ENCODE results near the gene DENND2C.

Gene DENND2C

DNA sequence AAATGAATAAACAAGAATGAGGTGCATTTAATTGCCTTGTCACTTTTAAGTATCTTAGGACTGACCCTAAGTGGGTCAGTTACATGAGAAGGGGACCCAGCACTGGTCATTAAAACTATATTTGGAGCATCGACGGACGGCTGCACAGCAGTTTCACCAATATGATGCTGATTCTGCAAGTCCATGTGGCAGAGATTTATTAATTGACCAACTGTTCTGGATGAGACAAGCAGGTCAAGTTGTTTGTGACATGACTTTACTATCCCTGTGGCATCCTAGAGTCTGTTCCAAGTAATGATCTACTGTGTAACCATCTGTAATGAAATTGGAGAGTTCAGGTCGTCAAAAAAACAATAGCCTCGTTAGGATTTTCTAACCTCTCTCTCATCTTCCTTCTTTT, 16.0 kb upstream of the DENND2C start:
- no peak for DNase-seq (ENCODE audit: low read depth in 3 of 3, low spot score in 1 of 3)

DNA sequence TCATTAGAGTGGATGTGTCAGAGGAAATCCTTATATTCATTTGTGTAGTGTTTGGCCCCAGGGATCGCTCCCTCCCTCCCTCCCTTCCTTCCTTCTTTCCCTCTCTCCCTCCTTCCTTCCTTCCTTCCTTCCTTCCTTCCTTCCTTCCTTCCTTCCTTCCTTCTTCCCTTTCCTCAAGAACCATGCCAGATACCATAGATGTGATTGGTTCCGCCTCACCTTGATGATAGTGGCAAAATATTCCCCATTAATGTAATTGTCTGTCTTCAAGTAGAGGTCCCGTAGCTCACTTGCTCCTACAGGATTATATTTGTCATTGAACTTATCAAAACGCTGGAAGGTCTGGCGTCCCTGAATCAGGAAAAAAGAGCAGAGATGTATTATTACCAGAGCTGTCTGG, 7.8 kb upstream of the DENND2C start:
- no peak for DNase-seq (ENCODE audit: low read depth in 3 of 3, low spot score in 1 of 3)

DNA sequence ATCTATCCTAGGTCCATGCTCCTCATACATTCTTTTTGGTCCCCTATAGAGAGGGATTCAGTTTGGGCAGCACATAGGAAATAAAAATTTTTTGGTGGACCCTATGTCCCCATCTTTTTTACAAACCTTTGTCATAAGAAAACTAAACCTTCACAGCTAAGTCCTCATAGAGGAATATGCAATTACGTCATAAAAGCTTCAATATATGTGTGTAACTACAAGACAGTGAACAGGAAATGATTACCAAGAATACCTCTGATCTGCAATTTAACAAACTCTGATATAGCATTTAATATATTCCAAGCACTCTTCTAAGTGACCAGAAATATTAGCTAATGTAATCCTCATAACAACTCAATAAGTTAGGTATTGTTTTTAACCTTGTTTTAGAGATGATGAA, 6.3 kb upstream of the DENND2C start:
- DNase-seq (ENCODE audit: low read depth in 3 of 3, low spot score in 1 of 3) = no peak

DNA sequence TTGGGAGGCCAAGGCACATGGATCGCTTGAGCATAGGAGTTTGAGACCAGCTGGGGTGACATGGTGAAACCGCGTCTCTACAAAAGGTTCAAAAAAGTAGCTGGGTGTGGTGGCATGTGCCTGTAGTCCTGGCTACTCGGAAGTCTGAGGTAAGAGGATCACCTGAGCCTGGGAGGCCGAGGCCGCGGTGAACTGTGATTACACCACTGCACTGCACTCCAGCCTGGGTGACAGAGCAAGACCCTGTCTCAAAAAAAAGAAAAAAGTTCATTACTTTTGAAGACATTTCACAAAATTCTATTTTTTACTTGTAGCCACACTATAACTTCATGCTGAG, 2.1 kb upstream of the DENND2C start:
- no peak for DNase-seq (ENCODE audit: low read depth in 3 of 3, low spot score in 1 of 3)

GRCh38 chr1:114671011-114671938, 1.4 kb upstream of the DENND2C start:
- DNase-seq (ENCODE audit: low read depth in 3 of 3, low spot score in 1 of 3) = no peak

GRCh38 chr1:114670083-114671010, 498 bp upstream of the DENND2C start:
- peak; percentile 5 to 68 (median 56) for DNase-seq (ENCODE audit: low read depth in 3 of 3, low spot score in 1 of 3)

DNA sequence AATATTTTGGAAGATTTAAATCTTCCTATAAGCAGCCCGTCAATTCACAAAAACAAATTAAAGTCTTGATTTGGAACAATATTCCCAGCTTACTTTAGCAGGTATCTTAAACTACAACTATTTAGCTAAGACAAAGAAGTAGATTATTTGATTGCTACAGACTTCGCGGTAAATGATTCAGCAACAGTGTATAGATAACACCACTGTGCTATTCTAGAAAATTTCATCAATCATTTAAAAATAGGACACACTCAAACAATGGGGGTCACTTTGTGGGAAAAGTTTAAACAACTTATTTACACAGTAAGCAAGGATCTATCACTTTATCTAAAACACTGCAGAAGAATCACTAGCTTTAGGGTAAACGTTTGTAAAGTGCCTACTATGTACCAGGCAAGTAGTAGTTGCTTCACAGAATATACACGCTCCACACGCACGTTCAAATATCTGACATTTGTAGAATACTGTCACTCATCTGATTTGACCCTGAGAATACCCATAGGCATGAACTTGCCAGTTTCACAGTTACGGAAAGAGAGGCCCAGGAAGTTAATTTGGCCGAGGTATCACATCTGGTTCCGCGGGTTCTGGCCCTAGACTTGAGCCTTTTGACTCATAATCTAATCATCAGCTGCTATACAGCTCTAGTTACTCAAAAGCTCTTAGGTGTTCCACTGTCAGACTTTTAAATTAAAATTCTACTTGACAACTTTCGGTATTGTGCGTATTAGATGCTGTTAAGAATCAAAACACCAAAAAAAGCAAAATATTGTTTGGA, 876 bp downstream of the DENND2C start:
- DNase-seq (ENCODE audit: low read depth in 3 of 3, low spot score in 1 of 3) = no peak

DNA sequence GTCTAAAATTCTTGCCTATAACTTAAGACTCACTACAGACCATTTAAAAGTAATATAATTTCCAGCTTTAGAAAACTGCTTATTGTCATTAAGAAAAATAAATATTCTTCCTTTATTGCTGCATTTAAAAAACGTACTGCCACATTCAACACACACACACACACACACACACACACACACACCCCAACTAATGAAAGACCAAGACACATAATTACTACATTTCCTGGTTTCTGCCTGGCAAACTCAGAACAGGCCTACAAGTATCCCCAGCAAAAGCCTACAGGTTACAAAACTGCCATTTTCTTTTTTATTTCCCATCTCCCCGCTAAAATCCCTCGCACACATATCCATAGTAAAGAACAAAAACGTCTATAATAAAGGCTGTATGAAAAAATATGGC, 1.5 kb downstream of the DENND2C start:
- DNase-seq (ENCODE audit: low read depth in 3 of 3, low spot score in 1 of 3) = no peak

GRCh38 chr1:114666954-114667353, 2.9 kb downstream of the DENND2C start:
- no peak for DNase-seq (ENCODE audit: low read depth in 3 of 3, low spot score in 1 of 3)

GRCh38 chr1:114660238-114660637, 9.6 kb downstream of the DENND2C start:
- no peak for DNase-seq (ENCODE audit: low read depth in 3 of 3, low spot score in 1 of 3)

DNA sequence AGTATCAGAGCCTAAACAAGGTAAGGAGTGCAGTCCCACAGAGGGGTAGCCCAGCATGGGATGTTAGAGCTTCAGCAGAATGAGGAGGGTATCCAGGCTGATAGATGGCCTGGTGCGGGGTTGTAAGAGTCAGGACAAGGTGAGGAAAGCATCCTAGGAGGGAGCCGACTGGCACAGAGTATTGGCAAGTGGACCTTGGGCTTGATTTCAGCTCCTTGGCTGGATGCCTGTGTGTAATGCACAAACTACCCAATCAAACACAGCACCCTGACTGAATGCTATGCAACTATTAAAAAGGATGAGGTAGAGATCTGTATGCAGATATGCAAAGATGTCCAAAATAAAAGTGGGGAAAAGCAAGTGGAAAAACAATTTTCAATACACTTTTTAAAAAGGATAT, 18.0 kb downstream of the DENND2C start:
- DNase-seq (ENCODE audit: low read depth in 3 of 3, low spot score in 1 of 3) = no peak

DNA sequence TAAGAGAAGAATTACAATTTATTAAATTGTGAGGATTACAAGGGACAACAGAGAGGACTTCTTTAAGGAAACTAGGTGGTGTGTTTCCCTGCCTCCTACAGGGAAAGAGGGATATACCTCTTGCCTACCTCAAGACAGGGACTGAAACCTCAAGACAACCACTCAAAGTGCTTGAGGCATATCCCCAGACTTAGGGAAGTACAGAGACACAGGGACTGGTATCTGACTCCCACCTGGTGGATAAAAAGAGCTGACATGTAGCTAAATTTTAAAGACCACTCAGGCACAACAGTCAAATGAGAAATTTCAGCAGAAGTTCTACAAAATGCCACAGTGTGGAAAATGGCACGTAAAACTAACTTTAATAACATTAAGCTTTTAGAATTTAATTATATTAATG, 21.3 kb downstream of the DENND2C start:
- no peak for DNase-seq (ENCODE audit: low read depth in 3 of 3, low spot score in 1 of 3)

- no peak for DNase-seq (ENCODE audit: low read depth in 3 of 3, low spot score in 1 of 3)
These were observed 28.5 kb downstream of the DENND2C start for GRCh38 chr1:114641377-114641776.

GRCh38 chr1:114638910-114639309, 30.9 kb downstream of the DENND2C start:
- no peak for DNase-seq (ENCODE audit: low read depth in 3 of 3, low spot score in 1 of 3)

GRCh38 chr1:114632427-114632826, 37.4 kb downstream of the DENND2C start:
- DNase-seq (ENCODE audit: low read depth in 3 of 3, low spot score in 1 of 3) = no peak

DNA sequence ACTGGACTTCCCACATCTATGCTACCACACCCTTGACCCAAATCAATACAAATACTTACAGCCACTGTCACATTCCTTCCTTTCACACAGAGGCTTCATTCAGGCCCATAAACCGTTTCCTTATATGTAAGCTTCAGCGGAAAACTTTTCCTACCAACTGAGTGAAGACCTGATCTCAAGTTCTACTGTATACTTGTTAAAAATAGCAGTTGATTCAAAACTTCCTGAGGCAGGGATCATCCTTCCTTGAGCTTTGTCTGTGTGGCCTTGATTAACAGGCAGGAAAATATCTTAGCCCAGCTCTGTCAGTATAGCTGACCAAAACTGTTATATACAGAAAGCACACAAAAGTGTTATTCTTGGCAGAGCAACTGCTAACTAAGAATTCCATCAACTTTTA, 42.7 kb downstream of the DENND2C start:
- no peak for DNase-seq (ENCODE audit: low read depth in 3 of 3, low spot score in 1 of 3)

DNA sequence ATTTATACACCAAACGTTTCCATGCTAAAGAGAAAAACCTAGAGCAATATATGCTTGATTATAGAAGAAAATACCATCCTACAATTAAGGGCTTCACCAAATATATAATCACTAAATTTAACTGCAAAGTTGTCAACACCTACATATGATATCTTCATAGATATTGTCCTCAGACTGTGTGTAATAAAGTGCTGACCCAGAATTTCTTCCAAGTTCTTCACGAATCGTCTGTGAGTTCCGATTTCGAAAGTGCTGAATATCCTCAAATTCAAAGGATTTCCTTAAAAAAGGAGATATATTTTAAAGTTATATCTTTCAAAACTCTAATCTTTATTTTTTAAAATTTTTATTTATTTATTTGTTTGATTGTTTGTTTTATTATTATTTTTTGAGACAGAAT, 46.5 kb downstream of the DENND2C start:
- DNase-seq (ENCODE audit: low read depth in 3 of 3, low spot score in 1 of 3) = no peak

- DNase-seq (ENCODE audit: low read depth in 3 of 3, low spot score in 1 of 3) = no peak
These were observed 49.4 kb downstream of the DENND2C start for GRCh38 chr1:114620419-114620818.

DNA sequence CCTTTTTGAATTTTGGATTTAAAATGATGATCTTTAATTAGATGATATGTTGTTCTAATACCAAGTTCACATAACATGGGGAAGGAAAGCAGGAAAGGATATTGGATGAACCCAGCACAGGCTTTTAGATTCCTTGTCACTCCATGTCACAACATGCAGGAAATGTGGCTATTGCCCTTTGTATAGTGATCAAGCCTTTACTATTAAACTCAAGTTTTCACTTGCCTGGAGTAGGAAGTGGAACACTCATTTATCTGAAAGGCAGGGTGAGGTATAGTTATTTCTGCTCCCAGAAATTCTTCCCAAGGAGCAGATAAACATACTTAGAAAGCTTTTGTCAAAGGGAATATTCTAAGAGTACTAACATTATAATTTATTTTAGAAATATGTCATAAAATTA, 51.2 kb downstream of the DENND2C start:
- DNase-seq (ENCODE audit: low read depth in 3 of 3, low spot score in 1 of 3) = no peak

GRCh38 chr1:114610546-114611245, 59.2 kb downstream of the DENND2C start:
- no peak for DNase-seq (ENCODE audit: low read depth in 3 of 3, low spot score in 1 of 3)

- no peak for DNase-seq (ENCODE audit: low read depth in 3 of 3, low spot score in 1 of 3)
These were observed 60.0 kb downstream of the DENND2C start for GRCh38 chr1:114609826-114610225.

Data from stimulated activated CD4-positive, alpha-beta T cell treated with anti-CD3 and anti-CD28 coated beads, TNF-alpha, amount 100 ng/mL, for 1 hour (primary cell).